ENCODE data around the gene PSMB8.
A peak's percentile ranks its signal among the peaks of the same experiment; 100 is the strongest.
"Not testable (repeated sequence)": the region's sequence is repeated elsewhere in the genome, so short reads cannot be mapped to it uniquely, and the experiment has no call there.

PSMB8 gene

GRCh38 chr6:32807020-32807580, 36.7 kb downstream of the PSMB8 start:
- no peak overlapping the region for H3K27ac ChIP-seq
- H3K4me3 ChIP-seq = no peak overlapping the region

GRCh38 chr6:32805404-32805803, 38.4 kb downstream of the PSMB8 start:
- not testable (repeated sequence) for H3K27ac ChIP-seq, H3K4me3 ChIP-seq

GRCh38 chr6:32803416-32803815, 40.4 kb downstream of the PSMB8 start:
- H3K4me3 ChIP-seq = no peak overlapping the region
- H3K27ac ChIP-seq = no peak overlapping the region

- Histone ChIP-seq H3K27ac (no peak overlapping the region), H3K4me3 (no peak overlapping the region)
These were observed 44.1 kb downstream of the PSMB8 start for GRCh38 chr6:32799740-32800139.

GRCh38 chr6:32799168-32799567, 44.7 kb downstream of the PSMB8 start:
- H3K27ac ChIP-seq = no peak overlapping the region
- no peak overlapping the region for H3K4me3 ChIP-seq

GRCh38 chr6:32796848-32797776, 46.7 kb downstream of the PSMB8 start:
- Histone ChIP-seq H3K27ac (peak overlapping the region in 3 of 21 experiments; percentile 33 to 38 (median 33)), H3K4me3 (peak overlapping the region in 3 of 7 experiments; percentile 1 to 20 (median 6))

- Histone ChIP-seq H3K27ac (peak overlapping the region in 1 of 21 experiments; percentile 46), H3K4me3 (no peak overlapping the region)
These were observed 49.3 kb downstream of the PSMB8 start for GRCh38 chr6:32794510-32794909.

GRCh38 chr6:32792901-32793435, 50.9 kb downstream of the PSMB8 start:
- Histone ChIP-seq H3K27ac (no peak overlapping the region), H3K4me3 (no peak overlapping the region)
